ENCODE measurements around the gene SLC25A14.

GRCh38 chrX:130340271-130340670 lies 552 bp downstream of the SLC25A14 start:
- TF ChIP-seq CTCF (IDR thresholded peaks at IDR 0.05; ENCODE audit: insufficient read depth, low read length, poor library complexity, severe bottlenecking) (no peak), EZH2phosphoT487 (conservative IDR thresholded peaks at IDR 0.05; ENCODE audit: low read length) (no peak)
